ENCODE data around the gene BCL2L2.

- TF ChIP-seq, protein P1, sequence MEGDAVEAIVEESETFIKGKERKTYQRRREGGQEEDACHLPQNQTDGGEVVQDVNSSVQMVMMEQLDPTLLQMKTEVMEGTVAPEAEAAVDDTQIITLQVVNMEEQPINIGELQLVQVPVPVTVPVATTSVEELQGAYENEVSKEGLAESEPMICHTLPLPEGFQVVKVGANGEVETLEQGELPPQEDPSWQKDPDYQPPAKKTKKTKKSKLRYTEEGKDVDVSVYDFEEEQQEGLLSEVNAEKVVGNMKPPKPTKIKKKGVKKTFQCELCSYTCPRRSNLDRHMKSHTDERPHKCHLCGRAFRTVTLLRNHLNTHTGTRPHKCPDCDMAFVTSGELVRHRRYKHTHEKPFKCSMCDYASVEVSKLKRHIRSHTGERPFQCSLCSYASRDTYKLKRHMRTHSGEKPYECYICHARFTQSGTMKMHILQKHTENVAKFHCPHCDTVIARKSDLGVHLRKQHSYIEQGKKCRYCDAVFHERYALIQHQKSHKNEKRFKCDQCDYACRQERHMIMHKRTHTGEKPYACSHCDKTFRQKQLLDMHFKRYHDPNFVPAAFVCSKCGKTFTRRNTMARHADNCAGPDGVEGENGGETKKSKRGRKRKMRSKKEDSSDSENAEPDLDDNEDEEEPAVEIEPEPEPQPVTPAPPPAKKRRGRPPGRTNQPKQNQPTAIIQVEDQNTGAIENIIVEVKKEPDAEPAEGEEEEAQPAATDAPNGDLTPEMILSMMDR (IDR thresholded peaks at IDR 0.05), result peak in 3 of 6 experiments; percentile 20 to 36 (median 25)
- TF ChIP-seq POLR2A (IDR thresholded peaks at IDR 0.05), result no peak
Observed at GRCh38 chr14:23299211-23299957, 7.2 kb upstream of the BCL2L2 start.
